HG03460 (cell line): Measurements from ENCODE around the gene BRCA1.
A peak's percentile ranks its signal among the peaks of the same experiment; 100 is the strongest.

ENCODE experiments used
- ATAC-seq: cut with Tn5 transposase; IDR thresholded peaks from one replicate; pipeline ENCODE4 v1.9.1; 2021; ENCODE audit not compliant: unreplicated experiment

The BRCA1 gene

GRCh38 chr17:43025766-43026537, 99.2 kb downstream of the BRCA1 start:
- ATAC-seq = no peak

DNA sequence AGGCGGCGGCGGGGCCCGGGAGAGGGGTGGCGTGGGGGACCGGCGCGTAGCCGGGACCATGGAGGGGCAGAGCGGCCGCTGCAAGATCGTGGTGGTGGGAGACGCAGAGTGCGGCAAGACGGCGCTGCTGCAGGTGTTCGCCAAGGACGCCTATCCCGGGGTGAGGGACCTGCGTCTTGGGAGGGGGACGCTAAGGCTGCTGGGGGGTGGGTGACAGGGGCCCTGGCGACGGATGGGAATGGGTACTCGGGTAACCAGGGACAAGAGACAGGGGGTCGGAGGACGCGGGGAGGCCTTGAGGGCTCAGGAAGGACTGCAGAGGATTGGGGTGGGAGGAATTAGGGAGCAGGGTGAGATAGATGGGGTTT, 99.9 kb downstream of the BRCA1 start:
- no peak for ATAC-seq

DNA sequence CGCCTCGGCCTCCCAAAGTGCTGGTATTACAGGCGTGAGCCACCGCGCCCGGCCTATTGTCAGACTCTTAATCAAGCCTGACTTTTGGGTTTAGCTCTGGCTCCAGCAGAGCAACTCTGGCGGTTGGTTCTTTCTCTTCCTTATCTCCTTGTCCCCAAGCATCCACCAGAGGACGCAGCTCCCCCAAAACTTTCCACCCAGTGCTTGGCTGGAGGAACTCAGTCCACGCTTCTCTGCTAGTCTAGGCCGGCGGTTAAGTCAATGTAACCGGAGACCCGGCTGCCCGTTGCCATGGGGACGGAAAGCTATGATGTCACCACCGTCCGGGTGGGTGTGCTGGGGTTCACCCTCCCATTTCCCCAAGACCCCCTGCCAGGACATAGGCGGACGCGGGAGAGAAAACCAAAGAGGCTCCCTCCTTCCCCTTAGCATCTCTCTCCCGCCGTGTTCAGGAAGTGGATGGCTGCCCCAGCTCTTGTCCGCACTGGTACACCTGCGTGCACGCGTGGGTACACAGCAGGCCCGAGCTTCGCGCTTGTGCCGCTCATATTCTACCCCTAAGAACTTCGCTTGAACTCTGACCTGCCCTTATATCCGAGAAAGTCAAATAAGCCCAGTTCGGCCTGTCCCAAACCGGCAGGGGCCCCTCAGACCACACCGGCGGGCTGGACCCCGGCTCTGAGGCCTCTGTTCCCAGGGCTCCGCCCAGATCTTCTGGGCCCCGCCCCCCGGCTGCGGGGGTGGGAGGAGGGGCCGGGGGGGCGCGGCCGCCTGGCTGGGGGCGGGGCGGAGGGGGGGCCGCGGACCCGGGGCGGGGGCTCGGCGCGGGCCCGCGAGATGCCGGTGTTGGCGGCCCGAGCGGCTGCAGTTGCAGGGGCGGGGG, 100.5 kb downstream of the BRCA1 start, which contains the start of gene RND2:
TSS of gene RND2 (plus strand) at position 825 of the 883 bp plus-strand sequence. CDS start 117 bp downstream, outside the sequence.
- ATAC-seq = peak; percentile 51

- no peak for ATAC-seq
These were observed 103.2 kb downstream of the BRCA1 start, which contains the start of gene VAT1 for GRCh38 chr17:43021741-43022512. Gene VAT1 (minus strand): TSS chr17:43022385. CDS start chr17:43022322, 63 bp downstream.

- no peak for ATAC-seq
These were observed 104.1 kb downstream of the BRCA1 start for GRCh38 chr17:43020789-43021740.

DNA sequence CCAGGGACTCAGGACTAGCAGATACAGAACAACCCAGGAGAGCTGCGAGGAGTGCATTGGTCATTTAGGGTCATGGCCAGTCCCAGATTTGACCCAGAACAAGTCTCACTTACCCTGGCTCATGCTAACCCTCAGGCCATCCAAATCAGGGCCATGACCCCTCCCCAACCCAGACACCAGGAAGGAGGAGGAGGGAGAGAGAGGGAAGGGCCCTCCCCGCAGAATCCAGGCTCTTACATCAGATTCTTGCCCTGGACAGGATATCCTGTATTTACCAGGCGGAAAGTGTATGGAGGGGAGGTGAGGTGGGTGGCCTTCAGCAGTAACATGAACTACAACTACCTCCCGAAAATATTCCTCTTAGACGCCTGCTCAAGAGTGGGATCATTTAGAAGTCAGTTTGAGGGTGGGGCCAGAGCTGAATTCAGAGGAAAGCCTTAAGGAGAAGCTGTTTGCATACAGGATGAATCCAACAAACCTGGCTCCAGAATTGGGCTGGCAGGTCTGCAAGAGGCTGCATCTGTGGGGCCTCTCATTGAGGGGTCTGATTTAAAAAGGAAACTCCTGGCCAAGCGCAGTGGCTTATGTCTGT, 105.0 kb downstream of the BRCA1 start:
- ATAC-seq = no peak

GRCh38 chr17:43019418-43019817, 105.7 kb downstream of the BRCA1 start:
- ATAC-seq = no peak

GRCh38 chr17:43018932-43019331, 106.2 kb downstream of the BRCA1 start:
- ATAC-seq = no peak

DNA sequence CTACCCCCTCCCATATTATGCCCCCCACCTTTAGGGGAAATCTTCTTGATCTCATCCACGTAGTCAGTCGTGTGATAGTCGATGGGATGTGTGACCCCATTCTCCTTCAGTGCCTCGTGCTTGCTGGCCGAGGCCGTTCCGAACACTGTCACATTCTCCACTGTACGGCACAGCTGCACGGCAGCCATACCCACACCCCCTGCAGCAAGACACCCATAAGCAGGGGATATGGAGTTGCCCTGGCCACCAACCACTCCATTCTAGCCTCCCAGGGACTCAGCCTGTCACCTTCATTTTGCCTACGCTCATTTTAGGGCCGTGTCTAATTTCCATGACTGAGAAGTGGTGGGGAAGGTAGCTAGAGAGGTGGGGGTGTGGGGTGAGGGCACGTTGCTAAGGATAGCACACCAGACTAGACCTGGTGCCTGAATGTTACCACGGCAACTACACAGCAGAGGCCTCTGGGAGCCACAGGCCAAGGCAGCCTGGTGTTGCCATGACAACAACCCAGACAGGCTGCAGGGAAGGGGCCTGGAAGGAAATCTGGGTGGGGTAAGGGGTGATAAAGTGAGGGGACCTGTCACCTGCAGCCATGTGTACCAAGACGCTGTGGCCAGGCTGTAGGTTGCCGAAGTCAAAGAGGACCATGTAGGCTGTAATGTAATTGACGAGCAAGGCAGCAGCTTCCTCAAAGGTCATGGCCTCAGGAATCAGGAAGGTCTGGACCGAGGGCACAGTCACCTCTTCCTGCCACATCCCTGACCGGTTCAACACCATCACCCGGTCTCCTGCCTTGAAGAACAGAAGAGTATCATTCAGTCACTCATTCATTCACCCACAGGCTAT, 106.9 kb downstream of the BRCA1 start:
- no peak for ATAC-seq

GRCh38 chr17:43016216-43016615, 108.9 kb downstream of the BRCA1 start:
- ATAC-seq = no peak

- no peak for ATAC-seq
These were observed 109.6 kb downstream of the BRCA1 start for GRCh38 chr17:43015579-43015978.

DNA sequence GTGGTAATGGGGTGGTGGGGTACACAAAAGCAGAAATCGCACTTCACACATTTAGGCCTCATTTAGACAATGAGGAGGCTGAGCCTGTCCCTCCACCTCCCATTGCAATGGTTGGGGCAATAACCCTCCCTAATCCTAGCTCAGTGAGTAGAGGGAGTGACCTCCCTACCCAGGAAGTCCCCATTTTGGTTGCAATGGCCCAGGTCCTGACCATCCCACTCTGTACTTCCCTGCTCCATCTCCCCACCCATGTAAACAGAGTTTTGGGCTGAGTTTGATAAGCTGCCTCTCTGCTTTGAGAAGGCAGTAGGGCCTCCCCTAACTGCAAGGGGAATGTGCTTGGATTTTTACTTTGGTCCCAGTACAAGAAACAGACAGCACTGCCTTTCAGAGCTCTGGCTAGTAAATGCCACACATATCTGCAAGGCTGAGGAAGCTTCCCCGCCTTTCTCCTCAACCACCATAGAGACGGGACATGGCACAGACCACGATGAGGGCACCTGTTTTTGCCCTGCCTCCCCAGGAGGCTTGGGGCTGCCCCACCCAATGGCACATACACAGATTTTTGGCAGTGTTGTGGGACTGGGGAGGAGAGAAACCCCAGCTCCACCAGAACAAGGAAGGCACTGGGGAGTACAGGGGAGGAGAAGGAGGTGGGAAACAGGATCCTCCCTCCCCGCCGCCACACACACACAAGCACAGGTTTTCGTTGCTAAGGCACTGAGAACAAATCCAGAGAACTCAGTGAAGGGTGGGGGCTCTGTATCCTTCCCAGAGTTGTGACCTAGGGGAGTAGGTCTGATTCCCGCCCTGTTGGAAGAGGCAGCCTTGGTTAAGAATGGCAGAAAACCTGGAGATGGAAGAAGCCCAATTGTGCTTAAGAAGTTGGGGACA, 110.3 kb downstream of the BRCA1 start:
- no peak for ATAC-seq

- ATAC-seq = no peak
These were observed 111.0 kb downstream of the BRCA1 start for GRCh38 chr17:43014020-43014648.

DNA sequence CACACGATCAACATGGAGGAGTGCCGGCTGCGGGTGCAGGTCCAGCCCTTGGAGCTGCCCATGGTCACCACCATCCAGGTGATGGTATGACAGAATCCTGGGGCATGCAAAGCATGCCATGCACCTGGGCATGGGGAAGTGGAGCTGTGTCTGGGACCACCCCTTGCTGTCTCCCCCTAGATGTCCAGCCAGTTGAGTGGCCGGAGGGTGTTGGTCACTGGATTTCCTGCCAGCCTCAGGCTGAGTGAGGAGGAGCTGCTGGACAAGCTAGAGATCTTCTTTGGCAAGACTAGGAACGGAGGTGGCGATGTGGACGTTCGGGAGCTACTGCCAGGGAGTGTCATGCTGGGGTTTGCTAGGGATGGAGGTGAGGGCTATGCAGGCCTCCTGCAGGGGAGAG, 111.9 kb downstream of the BRCA1 start:
- ATAC-seq = no peak

GRCh38 chr17:43011728-43012472, 113.3 kb downstream of the BRCA1 start:
- ATAC-seq = no peak

- no peak for ATAC-seq
These were observed 114.4 kb downstream of the BRCA1 start for GRCh38 chr17:43010667-43011308.
